NCI-H524 (cell line): Measurements from ENCODE around the gene BLZF1.
A peak's percentile ranks its signal among the peaks of the same experiment; 100 is the strongest.
"Not testable (repeated sequence)": the region's sequence is repeated elsewhere in the genome, so short reads cannot be mapped to it uniquely, and the experiment has no call there.

Source experiments
- DNase-seq, 2 experiments: peaks; one replicate each; lab custom pipeline; 2025; lab: John Stamatoyannopoulos, UW

BLZF1 gene

GRCh38 chr1:169367686-169368405 is at the start of gene BLZF1, which contains the start of gene NME7:
Gene BLZF1, plus strand, starts transcription at chr1:169368195. Its CDS starts 1,328 bp downstream, at chr1:169369523.
Gene NME7, minus strand, starts transcription at chr1:169367797. Its CDS starts 87 bp downstream, at chr1:169367710.
- peak; percentile 89 to 94 for DNase-seq

GRCh38 chr1:169318536-169319244 is 49.3 kb upstream of the BLZF1 start:
- DNase-seq: no peak

DNA sequence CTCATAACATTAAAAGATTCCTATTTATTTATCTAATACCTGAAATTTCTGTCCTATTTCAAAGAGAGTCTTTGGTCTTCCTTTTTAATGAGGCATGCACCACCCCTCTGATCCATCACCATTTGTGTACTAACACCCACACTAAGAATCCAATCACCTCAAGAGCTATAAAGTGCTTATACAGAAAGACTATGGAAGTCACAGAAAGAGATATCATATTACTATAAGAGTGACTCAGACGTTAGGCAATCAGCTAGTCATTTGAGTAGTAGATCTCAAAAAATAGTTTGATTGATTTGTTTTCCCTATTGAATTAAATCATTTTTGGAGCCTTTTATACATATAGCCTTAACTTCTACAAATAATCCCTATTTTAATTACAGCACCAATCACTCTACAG is 46.5 kb upstream of the BLZF1 start:
- DNase-seq: peak in 1 of 2 experiments; percentile 44

- DNase-seq: no peak
Observed at GRCh38 chr1:169322138-169322537, 45.9 kb upstream of the BLZF1 start.

DNA sequence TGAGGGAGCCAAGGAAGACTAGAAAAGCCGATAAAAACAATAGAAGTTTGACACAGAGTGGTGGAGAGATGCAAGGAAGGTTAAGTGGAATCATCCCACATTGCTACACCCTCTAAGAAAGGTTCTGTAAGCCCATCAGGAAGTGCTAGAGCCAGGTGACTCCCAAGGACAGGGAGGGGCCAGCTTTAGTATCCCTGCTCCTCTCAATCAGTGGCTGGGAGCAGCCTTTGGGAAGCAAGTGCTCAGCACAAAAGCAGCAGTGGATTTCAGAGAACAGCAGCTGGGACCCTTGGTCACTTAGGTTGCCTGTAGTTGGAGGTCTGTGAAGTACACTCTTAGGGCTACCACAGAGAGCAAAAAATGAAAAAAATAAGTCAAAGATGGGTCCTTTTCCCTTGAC is 42.9 kb upstream of the BLZF1 start:
- DNase-seq: no peak

DNA sequence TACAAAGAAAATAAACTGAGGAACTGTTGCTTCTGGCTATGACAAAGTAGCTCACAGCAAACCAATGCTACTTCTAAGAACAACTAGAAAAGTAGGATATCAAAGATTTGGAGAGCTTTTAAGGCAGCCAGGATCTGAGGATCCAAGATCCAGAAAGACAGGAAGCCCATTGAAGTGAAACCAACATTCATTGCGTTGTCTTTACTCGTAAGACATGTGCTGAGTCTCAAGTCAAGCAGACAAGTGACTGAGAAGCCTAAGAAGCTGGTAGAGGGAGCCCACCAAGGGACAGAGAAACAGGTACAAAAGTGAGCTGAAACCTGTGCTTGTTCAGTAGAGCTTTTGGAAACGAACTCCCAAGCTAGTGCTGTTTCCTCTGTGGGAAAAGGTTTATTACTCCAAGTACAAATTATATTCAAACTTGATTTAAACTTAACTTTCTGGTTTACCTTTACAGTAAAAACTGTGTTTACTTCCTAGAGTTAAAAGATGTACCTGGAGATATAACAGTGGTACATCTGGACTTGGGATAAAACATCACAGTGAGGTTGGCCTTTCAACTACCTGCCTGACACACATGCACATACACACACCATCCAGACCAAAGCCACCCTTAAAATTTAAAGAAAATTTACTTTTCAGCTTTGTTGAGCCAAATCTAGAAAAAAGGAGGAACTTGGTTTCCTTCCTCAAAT is 41.6 kb upstream of the BLZF1 start:
- no peak for DNase-seq

- no peak for DNase-seq
Observed at GRCh38 chr1:169326956-169327268, 41.1 kb upstream of the BLZF1 start.

GRCh38 chr1:169327875-169328274 is 40.1 kb upstream of the BLZF1 start:
- no peak for DNase-seq

GRCh38 chr1:169329383-169329782 is 38.6 kb upstream of the BLZF1 start:
- no peak for DNase-seq

DNA sequence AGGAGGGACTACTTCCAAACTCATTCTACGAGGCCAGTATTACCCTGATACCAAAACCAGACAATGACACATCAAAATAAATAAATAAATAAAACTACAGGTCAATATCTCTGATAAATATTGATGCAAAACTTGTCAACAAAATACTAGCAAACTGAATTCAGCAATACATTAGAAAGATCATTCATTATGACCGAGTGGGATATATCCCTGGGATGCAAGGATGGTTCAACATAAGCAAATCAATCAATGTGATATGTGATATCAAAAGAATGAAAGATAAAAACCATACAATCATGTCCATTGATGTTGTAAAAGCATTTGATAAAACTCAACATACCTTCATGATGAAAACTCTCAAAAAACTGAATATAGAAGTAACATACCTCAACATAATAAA is 37.1 kb upstream of the BLZF1 start:
- DNase-seq: no peak

DNA sequence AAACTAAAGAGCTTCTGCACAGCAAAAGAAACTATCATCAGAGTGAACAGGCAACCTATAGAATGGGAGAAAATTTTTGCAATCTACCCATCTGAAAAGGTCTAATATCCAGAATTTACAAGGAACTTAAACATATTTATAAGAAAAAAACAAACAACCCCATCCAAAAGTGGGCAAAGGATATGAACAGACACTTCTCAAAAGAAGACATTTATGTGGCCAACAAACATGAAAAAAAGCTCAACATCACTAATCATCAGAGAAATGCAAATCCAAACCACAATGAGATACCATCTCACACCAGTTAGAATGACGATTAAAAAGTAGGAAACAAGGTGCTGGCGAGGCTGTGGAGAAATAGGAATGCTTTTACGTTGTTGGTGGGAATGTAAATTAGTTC is 33.3 kb upstream of the BLZF1 start:
- DNase-seq: not testable (repeated sequence)

GRCh38 chr1:169336947-169337715 is 30.9 kb upstream of the BLZF1 start:
- DNase-seq: not testable (repeated sequence)

- DNase-seq: no peak
Observed at GRCh38 chr1:169338617-169339016, 29.4 kb upstream of the BLZF1 start.

DNA sequence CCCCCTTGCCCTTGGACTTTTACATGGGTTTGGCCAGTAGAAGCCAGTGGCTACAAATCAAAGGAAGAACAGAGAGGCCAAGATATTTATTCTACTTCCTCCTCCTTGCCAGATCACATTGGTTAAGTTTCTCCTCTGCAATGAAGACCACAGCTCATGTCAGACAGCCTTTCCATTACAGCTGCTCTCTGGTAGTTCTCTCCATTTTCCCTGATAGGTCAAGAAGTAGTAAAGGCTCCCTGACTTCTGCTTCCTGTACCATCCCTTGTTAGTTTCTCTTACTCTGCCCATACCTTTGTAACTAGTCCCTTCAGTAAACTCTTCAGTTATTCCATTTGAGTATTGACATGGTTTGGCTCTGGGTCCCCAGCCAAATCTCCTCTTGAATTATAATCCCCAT is 28.2 kb upstream of the BLZF1 start:
- no peak for DNase-seq

GRCh38 chr1:169340882-169341281 is 27.1 kb upstream of the BLZF1 start:
- DNase-seq: no peak

DNA sequence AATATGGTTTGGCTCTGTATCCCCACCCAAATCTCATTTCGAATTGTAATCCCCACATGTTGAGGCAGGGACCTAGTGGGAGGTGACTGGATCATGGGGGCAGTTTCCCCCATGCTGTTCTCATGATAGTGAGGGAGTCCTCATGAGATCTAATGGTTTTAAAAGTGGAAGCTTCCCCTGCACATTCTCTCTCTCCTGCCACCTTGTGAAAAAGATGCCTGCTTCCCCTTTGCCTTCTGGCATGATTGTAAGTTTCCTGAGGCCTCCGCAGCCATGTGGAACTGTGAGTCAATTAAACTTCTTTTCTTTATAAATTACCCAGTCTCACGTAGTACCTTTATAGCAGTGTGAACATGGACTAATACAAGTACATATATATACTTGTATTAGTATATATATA is 25.9 kb upstream of the BLZF1 start:
- not testable (repeated sequence) for DNase-seq

DNA sequence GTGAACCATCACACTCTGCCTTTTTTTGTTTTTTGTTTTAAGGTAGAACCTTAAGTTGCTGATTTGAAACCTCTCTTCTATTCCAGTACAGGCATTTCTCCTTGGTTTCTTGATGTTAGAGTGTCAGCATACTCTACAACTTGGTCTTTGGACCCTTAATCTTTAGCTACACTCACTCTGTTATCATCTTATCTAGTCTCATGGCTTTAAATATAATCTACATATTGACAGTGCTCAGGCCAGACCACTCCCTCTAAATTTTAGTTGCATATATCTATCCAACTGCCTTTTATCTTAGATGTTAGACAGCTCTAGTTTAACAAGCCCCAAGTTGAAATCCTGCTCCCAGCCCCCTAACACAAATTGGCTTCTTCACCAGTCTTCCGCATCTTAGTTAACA is 22.5 kb upstream of the BLZF1 start:
- no peak for DNase-seq

DNA sequence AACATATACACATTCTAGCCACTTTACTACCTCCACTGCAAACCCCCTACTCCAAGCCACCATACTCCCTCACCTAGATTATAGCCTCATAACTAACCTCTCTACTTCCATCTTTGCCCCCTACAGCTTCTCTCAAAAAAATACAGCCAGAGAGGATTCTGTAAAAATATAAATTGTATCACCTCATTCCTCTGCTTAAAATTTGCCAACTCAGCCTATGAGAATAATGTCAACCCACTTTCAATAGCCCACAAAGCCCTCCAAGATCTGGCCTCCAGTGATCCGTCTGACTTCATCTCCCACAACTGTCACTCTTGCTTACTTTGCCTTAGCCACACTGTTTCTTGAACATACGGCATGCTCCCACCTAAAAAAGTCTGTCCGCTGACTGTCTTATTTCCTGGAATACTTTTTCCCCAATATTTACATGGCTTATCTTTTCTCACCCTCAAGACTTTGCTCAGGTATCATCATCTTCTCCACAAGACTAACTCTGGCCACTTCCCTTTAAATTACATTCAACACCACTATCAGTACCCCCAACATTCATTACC is 21.9 kb upstream of the BLZF1 start:
- DNase-seq: no peak

GRCh38 chr1:169347688-169348382 is 20.2 kb upstream of the BLZF1 start:
- DNase-seq: no peak

GRCh38 chr1:169348383-169349036 is 19.5 kb upstream of the BLZF1 start:
- DNase-seq: peak; percentile 36 to 70

- peak in 1 of 2 experiments; percentile 11 for DNase-seq
Observed at GRCh38 chr1:169360415-169360814, 7.6 kb upstream of the BLZF1 start.
